ENCODE results near the gene ZBTB45.

DNA sequence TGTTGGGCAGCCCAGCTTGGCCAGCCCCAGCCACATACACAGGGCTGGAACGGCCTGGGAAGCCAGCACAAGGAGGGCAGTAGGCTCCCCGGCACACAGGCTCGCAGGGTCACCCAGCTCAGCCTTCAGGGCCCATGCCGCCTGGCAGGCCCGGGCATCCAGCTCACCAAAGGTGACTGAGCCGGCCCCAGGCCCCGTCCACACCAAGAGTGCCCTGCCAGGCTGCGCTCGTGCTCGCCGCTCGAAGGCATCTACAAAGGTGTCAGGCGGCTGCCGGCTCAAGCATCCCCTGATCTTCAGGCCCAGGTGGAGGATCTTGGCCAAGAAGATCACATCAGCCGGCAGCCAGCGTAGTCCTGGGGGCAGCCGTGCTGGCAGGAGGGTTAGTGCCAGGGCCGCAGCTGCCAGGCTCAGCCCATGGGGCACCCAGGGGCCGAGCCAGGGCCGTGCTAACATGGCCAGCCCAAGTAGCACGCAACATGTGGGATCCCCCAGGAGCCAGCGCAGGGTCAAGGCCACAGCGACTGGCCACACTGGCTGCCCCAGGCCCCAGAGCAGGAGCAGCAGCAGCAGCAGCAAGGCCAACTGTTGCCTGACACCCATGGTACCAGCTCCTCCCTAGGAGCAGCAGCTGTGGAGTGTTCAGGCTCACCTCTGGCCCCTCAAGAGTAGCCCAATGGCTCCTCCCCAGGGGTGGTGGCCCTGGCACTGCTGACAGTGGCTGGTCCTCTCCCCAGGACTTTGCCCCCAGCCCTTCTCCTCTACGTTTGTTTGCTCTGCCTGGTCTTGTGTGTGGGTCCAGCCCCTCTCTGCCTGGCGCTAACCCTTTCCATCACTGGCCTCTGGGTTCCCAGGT, 8.0 kb downstream of the ZBTB45 start, which contains the start of gene SLC27A5:
- TF ChIP-seq, protein P1, sequence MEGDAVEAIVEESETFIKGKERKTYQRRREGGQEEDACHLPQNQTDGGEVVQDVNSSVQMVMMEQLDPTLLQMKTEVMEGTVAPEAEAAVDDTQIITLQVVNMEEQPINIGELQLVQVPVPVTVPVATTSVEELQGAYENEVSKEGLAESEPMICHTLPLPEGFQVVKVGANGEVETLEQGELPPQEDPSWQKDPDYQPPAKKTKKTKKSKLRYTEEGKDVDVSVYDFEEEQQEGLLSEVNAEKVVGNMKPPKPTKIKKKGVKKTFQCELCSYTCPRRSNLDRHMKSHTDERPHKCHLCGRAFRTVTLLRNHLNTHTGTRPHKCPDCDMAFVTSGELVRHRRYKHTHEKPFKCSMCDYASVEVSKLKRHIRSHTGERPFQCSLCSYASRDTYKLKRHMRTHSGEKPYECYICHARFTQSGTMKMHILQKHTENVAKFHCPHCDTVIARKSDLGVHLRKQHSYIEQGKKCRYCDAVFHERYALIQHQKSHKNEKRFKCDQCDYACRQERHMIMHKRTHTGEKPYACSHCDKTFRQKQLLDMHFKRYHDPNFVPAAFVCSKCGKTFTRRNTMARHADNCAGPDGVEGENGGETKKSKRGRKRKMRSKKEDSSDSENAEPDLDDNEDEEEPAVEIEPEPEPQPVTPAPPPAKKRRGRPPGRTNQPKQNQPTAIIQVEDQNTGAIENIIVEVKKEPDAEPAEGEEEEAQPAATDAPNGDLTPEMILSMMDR (IDR thresholded peaks at IDR 0.05 in 8 of 11, conservative IDR thresholded peaks at IDR 0.05 in 3 of 11): no peak
- no peak for TF ChIP-seq POLR2A (IDR thresholded peaks at IDR 0.05)

All from spleen (tissue), 7 donors.